Measurements from ENCODE around the gene SCUBE1.

GRCh38 chr22:43313244-43313889 lies 29.8 kb downstream of the SCUBE1 start:
- no peak for TF ChIP-seq CTCF (IDR thresholded peaks at IDR 0.05 in 2 of 3, conservative IDR thresholded peaks at IDR 0.05 in 1 of 3; ENCODE audit: control insufficient read depth in 2 of 3, extremely low read depth in 1 of 3, insufficient read depth in 1 of 3, low read depth in 3 of 3, low read length in 3 of 3)
- TF ChIP-seq SP1 (IDR thresholded peaks at IDR 0.05; ENCODE audit: low read depth, low read length), result no peak
- TF ChIP-seq, protein P1, sequence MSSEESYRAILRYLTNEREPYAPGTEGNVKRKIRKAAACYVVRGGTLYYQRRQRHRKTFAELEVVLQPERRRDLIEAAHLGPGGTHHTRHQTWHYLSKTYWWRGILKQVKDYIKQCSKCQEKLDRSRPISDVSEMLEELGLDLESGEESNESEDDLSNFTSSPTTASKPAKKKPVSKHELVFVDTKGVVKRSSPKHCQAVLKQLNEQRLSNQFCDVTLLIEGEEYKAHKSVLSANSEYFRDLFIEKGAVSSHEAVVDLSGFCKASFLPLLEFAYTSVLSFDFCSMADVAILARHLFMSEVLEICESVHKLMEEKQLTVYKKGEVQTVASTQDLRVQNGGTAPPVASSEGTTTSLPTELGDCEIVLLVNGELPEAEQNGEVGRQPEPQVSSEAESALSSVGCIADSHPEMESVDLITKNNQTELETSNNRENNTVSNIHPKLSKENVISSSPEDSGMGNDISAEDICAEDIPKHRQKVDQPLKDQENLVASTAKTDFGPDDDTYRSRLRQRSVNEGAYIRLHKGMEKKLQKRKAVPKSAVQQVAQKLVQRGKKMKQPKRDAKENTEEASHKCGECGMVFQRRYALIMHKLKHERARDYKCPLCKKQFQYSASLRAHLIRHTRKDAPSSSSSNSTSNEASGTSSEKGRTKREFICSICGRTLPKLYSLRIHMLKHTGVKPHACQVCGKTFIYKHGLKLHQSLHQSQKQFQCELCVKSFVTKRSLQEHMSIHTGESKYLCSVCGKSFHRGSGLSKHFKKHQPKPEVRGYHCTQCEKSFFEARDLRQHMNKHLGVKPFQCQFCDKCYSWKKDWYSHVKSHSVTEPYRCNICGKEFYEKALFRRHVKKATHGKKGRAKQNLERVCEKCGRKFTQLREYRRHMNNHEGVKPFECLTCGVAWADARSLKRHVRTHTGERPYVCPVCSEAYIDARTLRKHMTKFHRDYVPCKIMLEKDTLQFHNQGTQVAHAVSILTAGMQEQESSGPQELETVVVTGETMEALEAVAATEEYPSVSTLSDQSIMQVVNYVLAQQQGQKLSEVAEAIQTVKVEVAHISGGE (CRISPR knock-in tag; IDR thresholded peaks at IDR 0.05), result no peak
- no peak for TF ChIP-seq TAF1 (IDR thresholded peaks at IDR 0.05; ENCODE audit: borderline replicate concordance, low read depth, low read length)
- TF ChIP-seq POLR2A (IDR thresholded peaks at IDR 0.05; ENCODE audit: low read depth, low read length), result no peak
- no peak for TF ChIP-seq POLR2AphosphoS5 (IDR thresholded peaks at IDR 0.05; ENCODE audit: low read length)
- TF ChIP-seq POLR2AphosphoS2 (IDR thresholded peaks at IDR 0.05; ENCODE audit: low read depth, low read length), result no peak
- TF ChIP-seq ZBTB33 (IDR thresholded peaks at IDR 0.05), result no peak
- no peak for TF ChIP-seq CREB1 (IDR thresholded peaks at IDR 0.05; ENCODE audit: low read depth)
- TF ChIP-seq SRF (IDR thresholded peaks at IDR 0.05; ENCODE audit: low read depth in 2 of 2, low read length in 2 of 2), result no peak
- TF ChIP-seq IKZF1 (conservative IDR thresholded peaks at IDR 0.05), result no peak
- TF ChIP-seq EZH2 (IDR thresholded peaks at IDR 0.05; ENCODE audit: borderline replicate concordance, control insufficient read depth, low read depth, low read length), result no peak
- TF ChIP-seq CEBPB (IDR thresholded peaks at IDR 0.05; ENCODE audit: borderline replicate concordance in 1 of 2, low read depth in 2 of 2, low read length in 2 of 2), result no peak
- no peak for TF ChIP-seq JUND (IDR thresholded peaks at IDR 0.05; ENCODE audit: low read depth, low read length)

Measured in GM12878 (cell line).